HG03196 (cell line): ENCODE results near the gene SETD7.
A peak's percentile ranks its signal among the peaks of the same experiment; 100 is the strongest.
"Not testable (repeated sequence)": the region's sequence is repeated elsewhere in the genome, so short reads cannot be mapped to it uniquely, and the experiment has no call there.

Experiments
- ATAC-seq: cut with Tn5 transposase; IDR thresholded peaks from one replicate; pipeline ENCODE4 v1.9.1; 2021; ENCODE audit not compliant: unreplicated experiment

SETD7 gene

GRCh38 chr4:139470295-139470694, 85.7 kb downstream of the SETD7 start:
- ATAC-seq = no peak

- ATAC-seq = no peak
These were observed 86.2 kb downstream of the SETD7 start for GRCh38 chr4:139469869-139470268.

- ATAC-seq = no peak
These were observed 86.8 kb downstream of the SETD7 start for GRCh38 chr4:139469216-139469615.

GRCh38 chr4:139468756-139469155, 87.3 kb downstream of the SETD7 start:
- ATAC-seq = not testable (repeated sequence)

- ATAC-seq = no peak
These were observed 90.1 kb downstream of the SETD7 start for GRCh38 chr4:139465922-139466321.

DNA sequence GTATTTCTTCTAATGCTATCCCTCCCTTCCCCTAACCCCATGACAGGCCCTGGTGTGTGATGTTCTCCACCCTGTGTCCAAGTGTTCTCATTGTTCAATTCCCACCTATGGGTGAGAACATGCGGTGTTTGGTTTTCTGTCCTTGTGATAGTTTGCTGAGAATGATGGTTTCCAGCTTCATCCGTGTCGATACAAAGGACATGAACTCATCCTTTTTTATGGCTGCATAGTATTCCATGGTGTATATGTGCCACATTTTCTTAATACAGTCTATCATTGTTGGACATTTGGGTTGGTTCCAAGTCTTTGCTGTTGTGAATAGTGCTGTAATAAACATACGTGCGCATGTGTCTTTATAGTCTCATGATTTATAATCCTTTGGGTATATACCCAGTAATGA, 91.5 kb downstream of the SETD7 start:
- ATAC-seq = not testable (repeated sequence)

- ATAC-seq = no peak
These were observed 94.9 kb downstream of the SETD7 start for GRCh38 chr4:139461022-139461628.

DNA sequence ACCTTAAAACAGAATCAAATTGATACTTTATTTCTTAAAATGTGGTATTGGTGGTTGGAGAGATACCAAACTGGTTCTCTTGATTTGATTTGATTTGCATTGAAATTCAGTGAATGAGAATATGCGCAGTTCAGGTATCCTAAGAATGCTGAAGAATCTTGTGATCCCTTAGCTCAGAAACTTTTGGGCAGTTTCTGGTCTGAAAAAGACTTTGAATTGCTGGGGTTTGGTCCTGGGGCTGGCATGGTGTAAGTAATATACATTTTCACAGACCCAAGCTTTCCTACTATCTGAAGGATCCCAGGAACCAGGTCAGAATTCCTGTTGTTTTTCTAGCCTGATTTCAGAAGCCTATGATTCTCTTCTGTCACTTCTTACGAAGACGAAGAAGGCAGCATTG, 95.5 kb downstream of the SETD7 start:
- no peak for ATAC-seq

- ATAC-seq = no peak
These were observed 97.0 kb downstream of the SETD7 start for GRCh38 chr4:139458999-139459398.

- no peak for ATAC-seq
These were observed 97.5 kb downstream of the SETD7 start for GRCh38 chr4:139458543-139458942.

DNA sequence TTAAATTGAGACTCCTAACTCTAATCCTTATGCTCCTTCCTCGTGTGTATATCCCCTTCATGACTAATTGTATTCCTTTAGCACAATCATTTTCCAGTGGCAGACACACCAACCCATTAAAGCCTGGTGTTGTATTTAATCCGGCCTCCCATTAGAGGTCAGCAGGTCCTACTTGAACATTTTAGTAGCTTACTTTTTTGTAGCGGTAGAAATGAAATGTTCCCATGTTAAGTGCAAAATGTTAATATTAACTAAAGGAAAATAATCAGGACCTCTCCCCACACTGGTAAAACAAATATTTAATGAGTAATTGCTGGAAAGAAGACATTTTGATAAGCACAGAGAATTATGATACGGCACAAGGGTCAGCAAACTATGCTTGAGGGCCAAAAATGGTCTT, 98.7 kb downstream of the SETD7 start:
- no peak for ATAC-seq

DNA sequence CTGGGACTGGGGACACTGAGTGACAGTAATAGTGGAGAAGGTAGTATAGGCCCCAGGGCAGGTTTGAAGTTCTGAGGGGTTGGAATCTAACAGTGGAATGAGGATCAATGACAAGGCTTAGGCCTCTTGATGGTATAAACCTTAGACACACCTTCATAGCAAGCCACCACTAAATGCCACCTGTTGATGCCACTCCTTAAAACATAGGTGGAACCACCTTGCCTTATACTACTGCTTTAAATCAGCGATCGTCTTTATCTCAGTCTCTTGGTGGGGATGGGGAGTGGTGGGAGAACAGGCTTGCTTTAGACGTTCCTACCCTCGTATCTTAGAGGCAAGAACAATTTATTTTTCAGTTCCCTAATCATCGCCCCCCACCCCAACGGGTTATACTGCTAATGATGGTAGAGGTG, 100.9 kb downstream of the SETD7 start:
- ATAC-seq = no peak

DNA sequence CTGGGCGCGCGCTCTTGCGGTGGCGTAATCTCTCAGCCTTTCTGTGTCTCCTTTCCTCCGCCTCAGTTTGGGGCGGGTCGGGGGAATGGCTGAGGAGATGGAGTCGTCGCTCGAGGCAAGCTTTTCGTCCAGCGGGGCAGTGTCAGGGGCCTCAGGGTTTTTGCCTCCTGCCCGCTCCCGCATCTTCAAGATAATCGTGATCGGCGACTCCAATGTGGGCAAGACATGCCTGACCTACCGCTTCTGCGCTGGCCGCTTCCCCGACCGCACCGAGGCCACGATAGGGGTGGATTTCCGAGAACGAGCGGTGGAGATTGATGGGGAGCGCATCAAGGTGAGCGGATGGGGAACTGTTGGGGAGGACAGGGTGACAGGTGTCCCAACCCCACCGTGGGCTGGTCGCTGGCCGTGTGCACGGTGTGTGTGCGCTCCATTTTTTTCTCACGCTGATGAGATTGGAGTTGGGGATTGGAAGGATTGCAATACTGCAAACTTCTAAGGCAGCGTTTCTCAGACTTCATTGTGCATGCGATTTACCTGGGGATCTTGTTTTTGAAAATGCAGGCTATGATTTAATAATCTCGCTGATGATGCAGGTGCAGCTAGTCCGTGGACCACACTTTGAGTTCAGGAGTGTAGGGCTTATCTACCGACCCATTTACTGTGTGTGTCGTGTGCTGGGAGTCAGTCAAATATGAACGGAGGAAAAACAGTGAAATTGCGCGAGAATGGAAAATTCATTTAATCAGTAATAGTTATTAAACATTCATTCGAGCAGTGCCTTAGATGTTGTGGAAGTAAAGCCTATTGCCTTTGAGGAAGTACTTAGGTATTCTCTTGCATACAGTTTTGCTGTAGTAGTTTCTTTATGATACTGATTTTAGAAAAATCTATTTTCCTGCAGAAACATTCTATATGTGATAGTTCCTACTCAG, 101.6 kb downstream of the SETD7 start, which contains the start of gene RAB33B:
TSS of gene RAB33B (plus strand) at position 11 of the 935 bp plus-strand sequence. CDS start at position 86, 75 bp downstream.
- ATAC-seq = peak; percentile 8

- ATAC-seq = peak; percentile 89
These were observed 102.5 kb downstream of the SETD7 start for GRCh38 chr4:139453371-139454110.

DNA sequence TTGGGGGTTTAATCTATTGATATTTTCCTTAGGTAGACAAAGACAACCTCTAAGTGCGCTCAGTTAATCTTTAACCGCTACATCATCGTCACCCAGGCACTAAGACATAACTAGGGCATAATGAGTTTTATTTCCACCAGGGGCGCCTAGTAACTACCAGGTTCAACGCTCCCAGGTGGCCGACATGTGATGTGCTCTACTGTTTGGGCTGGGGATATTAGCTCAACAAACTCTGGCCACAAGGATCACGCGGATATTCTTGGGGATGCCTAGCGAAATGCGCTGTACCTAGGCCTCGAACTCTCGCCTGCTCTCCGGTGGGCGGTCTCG, 103.0 kb downstream of the SETD7 start:
- ATAC-seq = peak; percentile 46

- ATAC-seq = no peak
These were observed 104.0 kb downstream of the SETD7 start for GRCh38 chr4:139451997-139452396.

- ATAC-seq = no peak
These were observed 105.4 kb downstream of the SETD7 start for GRCh38 chr4:139450586-139450985.

GRCh38 chr4:139447078-139447477, 108.9 kb downstream of the SETD7 start:
- ATAC-seq = not testable (repeated sequence)
